HL-60 (cell line): Measurements from ENCODE around the gene APBA2.
"Not testable (repeated sequence)": the region's sequence is repeated elsewhere in the genome, so short reads cannot be mapped to it uniquely, and the experiment has no call there.

Experiments
- DNase-seq, 2 experiments: peaks; one replicate each; pipeline ENCODE4 v3.0.0-alpha.2; 2010 to 2020; ENCODE audit warnings: low read depth in 1 of 2, low spot score in 1 of 2
- H3K27ac ChIP-seq: fragments of 250-450 bp; sonication (Bioruptor Pico); replicated peaks from 2 replicates; pipeline ENCODE4 v1.5.1; 2020; ENCODE audit warnings: mild to moderate bottlenecking, moderate library complexity
- H3K27me3 ChIP-seq: fragments of 250-450 bp; sonication (Bioruptor Pico); 2 replicates; pipeline ENCODE4 v1.5.1; 2021; ENCODE audit warnings: mild to moderate bottlenecking, moderate library complexity; ENCODE audit not compliant: insufficient read depth, poor library complexity, severe bottlenecking
- H3K4me3 ChIP-seq: replicated peaks from 2 replicates; pipeline ENCODE4 v1.5.1; 2011; ENCODE audit warnings: mild to moderate bottlenecking, control low read depth, low read length; ENCODE audit not compliant: insufficient read depth
- GABPA ChIP-seq: IDR thresholded peaks from 2 replicates; pipeline ENCODE4 v1.6.1; 2012; ENCODE audit warnings: low read depth
- POLR2AphosphoS5 ChIP-seq: IDR thresholded peaks from 2 replicates; pipeline ENCODE4 v1.6.1; 2012; ENCODE audit warnings: low read depth
- SPI1 ChIP-seq: IDR thresholded peaks from 2 replicates; pipeline ENCODE4 v1.6.1; 2012; ENCODE audit warnings: low read depth, mild to moderate bottlenecking, borderline replicate concordance
- long read RNA-seq: library from polyadenylated mRNA; unstranded; transcript quantifications from one replicate; pipeline ENCODE4 v2.0.0, GENCODE V29; 2020
- TF ChIP-seq, protein P1 (sequence below): IDR thresholded peaks from one replicate; pipeline ENCODE4 v1.5.1; 2011; ENCODE audit warnings: low read length, control low read depth, inconsistent platforms; ENCODE audit not compliant: insufficient read depth
- TF ChIP-seq, protein P2 (sequence below): IDR thresholded peaks from 2 replicates; pipeline ENCODE4 v1.6.1; 2012; ENCODE audit warnings: low read depth; ENCODE audit not compliant: insufficient replicate concordance

The APBA2 gene
- long read RNA-seq, result 0 reads

DNA sequence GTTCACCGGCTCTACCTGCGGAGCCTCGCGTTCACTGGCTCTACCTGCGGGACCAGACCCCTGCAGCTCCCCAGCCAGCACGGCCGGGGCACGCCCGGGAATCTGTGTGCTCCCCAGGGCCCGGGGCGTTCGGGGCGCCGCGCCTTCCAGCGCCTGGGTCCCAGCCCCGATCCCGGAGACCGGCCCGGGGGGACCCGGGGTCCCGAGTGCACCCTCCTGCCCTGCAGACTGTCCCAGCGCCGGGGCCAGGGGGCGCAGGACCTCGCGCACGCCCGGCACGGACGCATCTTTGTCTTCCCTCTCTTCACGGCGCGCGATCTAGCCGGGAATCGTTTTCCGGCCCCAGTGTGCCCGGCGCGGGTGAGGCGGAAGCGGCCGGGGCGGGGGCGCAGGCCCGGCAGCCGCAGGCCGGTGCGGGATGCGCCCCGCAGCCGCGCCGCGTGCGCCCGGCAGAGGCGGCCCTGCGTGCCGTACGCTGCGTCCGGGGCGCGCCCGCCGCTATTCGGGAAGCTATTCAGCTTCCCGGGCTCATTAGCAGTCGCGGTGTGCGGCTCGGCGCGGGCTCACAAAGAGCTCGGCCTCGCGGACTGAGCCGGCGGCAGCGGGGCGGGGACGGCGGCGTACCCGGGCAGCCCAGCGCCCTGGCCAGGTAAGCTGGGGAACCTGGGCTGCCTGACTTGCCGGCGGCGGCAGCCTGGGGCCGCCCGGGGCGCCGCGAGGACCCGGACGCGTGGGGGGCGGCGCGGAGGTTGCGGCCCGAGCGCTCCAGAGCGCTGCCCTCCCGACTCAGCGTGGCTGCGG lies at the start of gene APBA2:
TSS of gene APBA2 (plus strand) at position 345 of the 801 bp plus-strand sequence. CDS start 167,911 bp downstream, outside the sequence.
- Histone ChIP-seq H3K27ac (no peak within 1 kb of the TSS), H3K27me3 (peaks cover 19% of the 10 kb centered on the region), H3K4me3 (no peak within 1 kb of the TSS)
- DNase-seq, result no peak
- TF ChIP-seq GABPA (no peak), POLR2AphosphoS5 (no peak), SPI1 (no peak)
- TF ChIP-seq, protein P1, sequence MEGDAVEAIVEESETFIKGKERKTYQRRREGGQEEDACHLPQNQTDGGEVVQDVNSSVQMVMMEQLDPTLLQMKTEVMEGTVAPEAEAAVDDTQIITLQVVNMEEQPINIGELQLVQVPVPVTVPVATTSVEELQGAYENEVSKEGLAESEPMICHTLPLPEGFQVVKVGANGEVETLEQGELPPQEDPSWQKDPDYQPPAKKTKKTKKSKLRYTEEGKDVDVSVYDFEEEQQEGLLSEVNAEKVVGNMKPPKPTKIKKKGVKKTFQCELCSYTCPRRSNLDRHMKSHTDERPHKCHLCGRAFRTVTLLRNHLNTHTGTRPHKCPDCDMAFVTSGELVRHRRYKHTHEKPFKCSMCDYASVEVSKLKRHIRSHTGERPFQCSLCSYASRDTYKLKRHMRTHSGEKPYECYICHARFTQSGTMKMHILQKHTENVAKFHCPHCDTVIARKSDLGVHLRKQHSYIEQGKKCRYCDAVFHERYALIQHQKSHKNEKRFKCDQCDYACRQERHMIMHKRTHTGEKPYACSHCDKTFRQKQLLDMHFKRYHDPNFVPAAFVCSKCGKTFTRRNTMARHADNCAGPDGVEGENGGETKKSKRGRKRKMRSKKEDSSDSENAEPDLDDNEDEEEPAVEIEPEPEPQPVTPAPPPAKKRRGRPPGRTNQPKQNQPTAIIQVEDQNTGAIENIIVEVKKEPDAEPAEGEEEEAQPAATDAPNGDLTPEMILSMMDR, result no peak
- TF ChIP-seq, protein P2, sequence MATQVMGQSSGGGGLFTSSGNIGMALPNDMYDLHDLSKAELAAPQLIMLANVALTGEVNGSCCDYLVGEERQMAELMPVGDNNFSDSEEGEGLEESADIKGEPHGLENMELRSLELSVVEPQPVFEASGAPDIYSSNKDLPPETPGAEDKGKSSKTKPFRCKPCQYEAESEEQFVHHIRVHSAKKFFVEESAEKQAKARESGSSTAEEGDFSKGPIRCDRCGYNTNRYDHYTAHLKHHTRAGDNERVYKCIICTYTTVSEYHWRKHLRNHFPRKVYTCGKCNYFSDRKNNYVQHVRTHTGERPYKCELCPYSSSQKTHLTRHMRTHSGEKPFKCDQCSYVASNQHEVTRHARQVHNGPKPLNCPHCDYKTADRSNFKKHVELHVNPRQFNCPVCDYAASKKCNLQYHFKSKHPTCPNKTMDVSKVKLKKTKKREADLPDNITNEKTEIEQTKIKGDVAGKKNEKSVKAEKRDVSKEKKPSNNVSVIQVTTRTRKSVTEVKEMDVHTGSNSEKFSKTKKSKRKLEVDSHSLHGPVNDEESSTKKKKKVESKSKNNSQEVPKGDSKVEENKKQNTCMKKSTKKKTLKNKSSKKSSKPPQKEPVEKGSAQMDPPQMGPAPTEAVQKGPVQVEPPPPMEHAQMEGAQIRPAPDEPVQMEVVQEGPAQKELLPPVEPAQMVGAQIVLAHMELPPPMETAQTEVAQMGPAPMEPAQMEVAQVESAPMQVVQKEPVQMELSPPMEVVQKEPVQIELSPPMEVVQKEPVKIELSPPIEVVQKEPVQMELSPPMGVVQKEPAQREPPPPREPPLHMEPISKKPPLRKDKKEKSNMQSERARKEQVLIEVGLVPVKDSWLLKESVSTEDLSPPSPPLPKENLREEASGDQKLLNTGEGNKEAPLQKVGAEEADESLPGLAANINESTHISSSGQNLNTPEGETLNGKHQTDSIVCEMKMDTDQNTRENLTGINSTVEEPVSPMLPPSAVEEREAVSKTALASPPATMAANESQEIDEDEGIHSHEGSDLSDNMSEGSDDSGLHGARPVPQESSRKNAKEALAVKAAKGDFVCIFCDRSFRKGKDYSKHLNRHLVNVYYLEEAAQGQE, result no peak

DNA sequence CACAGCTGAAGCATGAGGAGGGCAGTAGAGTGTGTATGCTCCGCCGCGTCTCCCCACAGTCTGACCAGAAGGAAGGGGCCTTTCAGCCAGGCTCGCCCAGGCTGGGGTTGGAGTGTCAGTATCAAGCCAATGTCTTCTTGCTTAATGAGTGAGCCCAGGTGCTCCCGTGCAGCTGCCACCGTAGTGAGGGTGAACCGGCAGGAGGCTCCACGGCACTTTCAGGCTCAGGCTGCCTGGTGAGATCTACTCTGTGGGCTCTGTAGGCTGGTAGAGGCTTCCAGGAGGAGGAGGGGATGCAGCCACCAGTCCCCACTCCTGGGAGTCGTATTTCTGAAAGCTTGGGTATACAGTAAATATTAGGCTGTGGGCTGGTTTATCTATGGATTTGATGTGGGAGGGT lies 45.5 kb upstream of the APBA2 start:
- H3K27me3 ChIP-seq, DNase-seq, H3K27ac ChIP-seq, H3K4me3 ChIP-seq: not testable (repeated sequence)

DNA sequence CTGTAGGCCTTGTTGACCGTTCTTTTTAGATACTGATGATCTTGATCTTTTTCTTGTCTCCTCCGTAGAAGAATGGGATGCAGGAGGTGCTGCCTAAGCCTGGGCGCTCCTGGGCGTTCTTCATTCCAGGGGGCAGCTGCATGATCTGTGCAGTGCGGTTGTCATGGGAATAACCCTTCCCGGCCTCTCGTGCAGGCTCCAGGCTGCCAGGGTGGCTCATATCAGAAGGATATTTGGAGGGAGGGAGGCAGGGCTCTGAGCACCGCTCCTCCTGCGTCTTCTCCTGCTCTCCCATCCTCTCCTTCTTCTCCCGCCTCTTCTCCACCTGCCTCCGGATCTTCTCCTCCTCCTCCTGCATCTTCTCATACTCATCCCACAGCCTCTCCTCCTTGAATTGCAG lies 43.6 kb upstream of the APBA2 start:
- H3K27me3 ChIP-seq, H3K27ac ChIP-seq, DNase-seq, H3K4me3 ChIP-seq: not testable (repeated sequence)

DNA sequence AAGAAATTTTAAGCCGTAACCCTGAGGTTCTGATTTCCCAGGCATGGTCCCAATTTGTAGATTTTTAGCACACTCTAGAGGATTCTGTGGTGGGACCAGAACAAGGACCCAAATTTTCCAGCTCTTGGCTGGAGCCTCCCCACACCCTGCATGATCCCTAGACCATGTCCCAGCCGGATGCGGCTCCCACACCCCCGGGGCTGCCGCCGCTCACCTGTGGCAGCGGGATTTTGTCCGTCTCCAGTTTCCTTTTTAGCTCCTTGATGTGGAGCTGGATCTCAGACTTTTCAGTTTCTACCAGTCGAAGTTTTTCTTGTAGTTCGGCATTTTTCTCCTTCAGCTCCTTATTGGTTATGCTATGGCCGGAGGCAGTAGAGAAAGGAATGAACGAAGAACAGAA lies 42.3 kb upstream of the APBA2 start:
- H3K27me3 ChIP-seq, H3K4me3 ChIP-seq, H3K27ac ChIP-seq, DNase-seq: not testable (repeated sequence)

DNA sequence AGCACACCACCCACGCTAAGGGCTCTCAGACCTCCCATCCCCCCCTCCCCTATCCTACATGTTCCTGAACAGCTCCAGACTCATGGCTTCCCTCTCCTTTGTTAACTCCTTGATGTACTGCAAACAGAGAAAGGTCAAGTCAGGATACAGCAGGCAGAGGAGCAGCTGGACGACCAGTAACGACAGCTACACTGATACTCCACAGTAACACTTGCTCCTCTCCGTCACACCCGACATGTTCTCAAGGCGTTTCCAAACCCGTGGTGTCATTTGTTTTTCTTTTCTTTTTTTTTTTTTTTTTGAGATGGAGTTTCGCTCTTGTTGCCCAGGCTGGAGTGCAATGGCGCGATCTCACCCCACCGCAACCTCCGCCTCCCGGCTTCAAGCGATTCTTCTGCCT lies 41.6 kb upstream of the APBA2 start:
- H3K27me3 ChIP-seq, result not testable (repeated sequence)

DNA sequence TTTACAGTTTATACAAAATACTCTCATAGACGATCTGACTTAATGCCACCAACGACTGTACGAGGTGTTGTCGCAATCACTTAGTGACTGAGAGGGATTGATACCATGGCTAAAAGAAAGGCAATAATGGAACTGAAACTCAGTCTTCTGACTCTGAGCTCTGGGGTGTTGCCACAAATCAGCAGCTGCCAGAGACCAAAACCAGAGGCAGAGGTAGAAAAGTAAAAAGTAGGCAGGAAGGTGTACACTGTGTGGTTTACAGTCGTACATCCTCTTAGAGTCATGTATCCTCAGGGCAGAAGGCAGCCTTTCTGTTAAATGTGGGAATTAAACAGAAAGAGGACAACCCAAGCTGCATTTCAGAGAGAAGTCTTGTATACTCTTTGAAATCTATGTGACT lies 38.5 kb upstream of the APBA2 start:
- DNase-seq, H3K27me3 ChIP-seq: not testable (repeated sequence)

More for the DNA sequence above, 41.6 kb upstream of the APBA2 start:
- not testable (repeated sequence) for H3K27ac ChIP-seq, DNase-seq, H3K4me3 ChIP-seq

DNA sequence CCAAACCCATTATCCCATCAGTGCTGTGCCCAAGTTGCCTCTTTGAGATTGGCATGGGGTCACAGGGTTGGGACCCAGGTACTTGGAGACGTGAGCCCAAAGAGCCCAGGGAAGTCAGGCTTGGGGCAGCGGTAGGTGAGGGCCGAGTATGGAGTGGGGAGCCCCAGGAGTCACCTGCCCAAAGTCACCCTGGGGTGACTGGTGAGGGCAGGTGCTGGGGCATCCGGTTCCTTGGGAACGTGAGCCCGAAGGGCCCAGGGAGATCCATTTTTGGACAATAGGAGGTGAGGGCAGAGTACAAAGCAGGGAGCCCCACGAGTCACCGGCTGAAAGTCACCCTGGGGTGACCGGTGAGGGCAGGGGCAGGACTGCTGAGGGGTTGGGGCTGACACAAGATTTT lies 37.8 kb upstream of the APBA2 start:
- DNase-seq, H3K27me3 ChIP-seq, H3K4me3 ChIP-seq, H3K27ac ChIP-seq: not testable (repeated sequence)

More for the DNA sequence above, 38.5 kb upstream of the APBA2 start:
- not testable (repeated sequence) for H3K27ac ChIP-seq, H3K4me3 ChIP-seq

DNA sequence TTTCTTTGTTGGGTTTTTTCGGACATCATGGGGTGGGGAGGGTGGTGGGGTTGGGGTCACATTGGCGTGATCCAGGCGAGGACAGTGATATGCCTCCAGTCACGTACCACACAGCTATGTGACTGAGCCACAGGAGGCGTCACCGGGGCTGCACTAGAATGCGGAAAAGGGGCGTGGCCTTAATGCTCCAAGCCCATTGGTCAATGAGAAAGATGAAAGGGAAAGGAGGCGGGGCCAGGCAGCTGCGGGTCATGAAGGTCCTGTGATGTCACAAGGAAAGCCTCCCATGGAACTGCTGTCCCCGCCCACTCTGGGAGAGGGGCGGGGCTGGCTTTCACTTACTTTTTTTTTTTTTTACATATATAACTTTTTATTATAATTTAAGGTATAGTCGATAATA lies 37.3 kb upstream of the APBA2 start, which contains the start of gene GOLGA6L7:
TSS of gene GOLGA6L7 (minus strand) at position 124 of the 400 bp plus-strand sequence. CDS start at position 29, 95 bp downstream.
- not testable (repeated sequence) for H3K27me3 ChIP-seq, H3K4me3 ChIP-seq, H3K27ac ChIP-seq, DNase-seq

DNA sequence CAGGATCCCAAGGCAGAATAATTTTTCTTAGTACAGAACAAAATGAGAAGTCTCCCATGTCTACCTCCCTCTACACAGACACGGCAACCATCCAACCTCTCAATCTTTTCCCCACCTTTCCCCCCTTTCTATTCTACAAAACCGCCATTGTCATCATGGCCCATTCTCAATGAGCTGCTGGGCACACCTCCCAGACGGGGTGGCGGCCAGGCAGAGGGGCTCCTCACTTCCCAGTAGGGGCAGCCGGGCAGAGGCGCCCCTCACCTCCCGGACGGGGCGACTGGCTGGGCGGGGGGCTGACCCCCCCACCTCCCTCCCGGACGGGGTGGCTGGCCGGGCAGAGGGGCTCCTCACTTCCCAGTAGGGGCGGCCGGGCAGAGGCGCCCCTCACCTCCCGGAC lies 36.5 kb upstream of the APBA2 start:
- not testable (repeated sequence) for DNase-seq

DNA sequence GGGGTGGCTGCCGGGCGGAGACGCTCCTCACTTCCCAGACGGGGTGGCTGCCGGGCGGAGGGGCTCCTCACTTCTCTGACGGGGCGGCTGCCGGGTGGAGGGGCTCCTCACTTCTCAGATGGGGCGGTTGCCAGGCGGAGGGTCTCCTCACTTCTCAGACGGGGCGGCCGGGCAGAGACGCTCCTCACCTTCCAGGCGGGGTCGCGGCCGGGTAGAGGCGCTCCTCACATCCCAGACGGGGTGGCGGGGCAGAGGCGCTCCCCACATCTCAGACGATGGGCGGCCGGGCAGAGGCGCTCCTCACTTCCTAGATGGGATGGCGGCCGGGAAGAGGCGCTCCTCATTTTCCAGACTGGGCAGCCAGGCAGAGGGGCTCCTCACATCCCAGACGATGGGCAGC lies 36.0 kb upstream of the APBA2 start:
- not testable (repeated sequence) for DNase-seq, H3K27ac ChIP-seq, H3K27me3 ChIP-seq, H3K4me3 ChIP-seq

More for the DNA sequence above, 36.5 kb upstream of the APBA2 start:
- H3K27ac ChIP-seq, H3K27me3 ChIP-seq, H3K4me3 ChIP-seq: not testable (repeated sequence)

DNA sequence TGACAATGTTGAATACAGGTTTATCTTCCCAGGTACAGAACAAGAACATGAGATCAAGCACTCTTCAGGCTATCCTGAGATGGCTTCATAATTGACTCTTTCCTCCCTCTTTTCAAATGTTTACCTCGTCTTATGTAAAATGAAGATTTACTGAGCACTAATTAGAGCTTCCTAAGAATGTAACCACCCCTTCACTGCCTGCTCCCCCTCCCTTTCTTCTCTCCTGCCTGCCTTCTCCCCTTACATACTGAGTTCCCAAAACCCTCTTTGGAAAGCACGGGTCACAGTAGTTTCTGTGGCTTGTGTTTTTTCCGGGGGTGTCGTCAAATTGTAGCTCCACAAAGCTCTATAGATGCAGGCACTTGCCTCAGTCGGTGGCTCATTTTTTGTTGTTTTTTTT lies 32.1 kb upstream of the APBA2 start:
- H3K27ac ChIP-seq, H3K4me3 ChIP-seq, H3K27me3 ChIP-seq, DNase-seq: not testable (repeated sequence)

DNA sequence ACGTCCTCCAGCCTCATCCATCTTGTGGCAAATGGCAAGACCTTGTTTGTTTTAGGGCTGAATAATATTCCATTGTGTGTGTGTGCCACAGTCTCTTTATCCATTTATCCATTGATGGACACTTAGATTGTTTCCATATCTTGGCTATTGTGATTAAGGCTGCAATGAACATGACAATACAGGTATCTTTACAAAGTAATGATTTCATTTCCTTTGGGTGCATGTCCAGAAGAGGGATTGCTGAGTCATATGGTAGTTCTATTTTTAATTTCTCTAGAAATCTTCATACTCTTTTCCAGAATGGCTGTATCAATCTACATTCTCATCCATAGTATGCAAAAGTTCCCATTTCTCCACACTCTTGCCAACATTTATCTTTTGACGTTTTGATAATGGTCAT lies 31.2 kb upstream of the APBA2 start:
- H3K4me3 ChIP-seq, DNase-seq, H3K27ac ChIP-seq, H3K27me3 ChIP-seq: not testable (repeated sequence)
